Gastroesophageal sphincter (tissue), 3 donors: ENCODE results near the gene SYTL3.

ENCODE experiments used
- EP300 ChIP-seq: sonication (generic); formaldehyde crosslinking; IDR thresholded peaks from one replicate; pipeline ENCODE4 v1.6.1; 2017; ENCODE audit warnings: antibody characterized with exemption, mild to moderate bottlenecking
- POLR2A ChIP-seq, 2 donors: fragments of 450-650 bp; IDR thresholded peaks; one replicate each; pipeline ENCODE4 v1.6.1; 2017; ENCODE audit warnings: antibody characterized with exemption in 2 of 2, mild to moderate bottlenecking in 2 of 2, moderate library complexity in 1 of 2
- TF ChIP-seq, protein P1 (sequence below), 4 experiments: fragments of 200-600 bp in 2 of 4; fragments of 450-650 bp in 2 of 4; sonication (generic) in 1 of 4; IDR thresholded peaks; one replicate each; pipeline ENCODE4 v1.5.1; 2017 to 2019; ENCODE audit warnings: antibody characterized with exemption in 4 of 4, mild to moderate bottlenecking in 2 of 4, moderate library complexity in 2 of 4

DNA sequence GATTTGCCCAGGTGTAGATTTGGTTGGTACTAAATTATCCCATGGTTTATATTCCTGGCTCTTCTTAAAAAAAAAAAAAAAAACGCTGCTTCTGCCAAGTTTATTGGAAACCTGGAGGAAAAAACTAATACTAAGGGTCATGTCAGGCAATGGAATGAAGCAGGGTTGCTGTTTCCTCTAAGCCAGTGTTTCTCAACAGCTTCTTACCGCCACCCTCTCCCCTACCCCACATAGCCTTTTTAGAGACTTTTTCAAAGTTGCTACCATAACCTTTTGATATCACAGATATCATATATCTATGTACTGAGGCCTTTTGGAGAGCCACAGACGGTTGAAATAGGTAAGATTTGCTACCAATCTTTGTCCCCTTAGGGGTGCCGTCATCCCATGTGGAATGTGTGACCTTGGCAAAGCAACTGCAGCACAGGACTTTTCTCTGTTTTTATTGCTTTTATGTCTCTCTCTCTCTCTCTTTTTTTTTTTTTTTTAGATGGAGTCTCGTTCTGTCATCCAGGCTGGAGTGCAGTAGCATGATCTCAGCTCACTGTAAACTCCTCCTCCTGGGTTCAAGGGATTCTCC is 35.0 kb downstream of the SYTL3 start:
- TF ChIP-seq EP300 (no peak), POLR2A (IDR thresholded peaks at IDR 0.05) (no peak)
- TF ChIP-seq, protein P1, sequence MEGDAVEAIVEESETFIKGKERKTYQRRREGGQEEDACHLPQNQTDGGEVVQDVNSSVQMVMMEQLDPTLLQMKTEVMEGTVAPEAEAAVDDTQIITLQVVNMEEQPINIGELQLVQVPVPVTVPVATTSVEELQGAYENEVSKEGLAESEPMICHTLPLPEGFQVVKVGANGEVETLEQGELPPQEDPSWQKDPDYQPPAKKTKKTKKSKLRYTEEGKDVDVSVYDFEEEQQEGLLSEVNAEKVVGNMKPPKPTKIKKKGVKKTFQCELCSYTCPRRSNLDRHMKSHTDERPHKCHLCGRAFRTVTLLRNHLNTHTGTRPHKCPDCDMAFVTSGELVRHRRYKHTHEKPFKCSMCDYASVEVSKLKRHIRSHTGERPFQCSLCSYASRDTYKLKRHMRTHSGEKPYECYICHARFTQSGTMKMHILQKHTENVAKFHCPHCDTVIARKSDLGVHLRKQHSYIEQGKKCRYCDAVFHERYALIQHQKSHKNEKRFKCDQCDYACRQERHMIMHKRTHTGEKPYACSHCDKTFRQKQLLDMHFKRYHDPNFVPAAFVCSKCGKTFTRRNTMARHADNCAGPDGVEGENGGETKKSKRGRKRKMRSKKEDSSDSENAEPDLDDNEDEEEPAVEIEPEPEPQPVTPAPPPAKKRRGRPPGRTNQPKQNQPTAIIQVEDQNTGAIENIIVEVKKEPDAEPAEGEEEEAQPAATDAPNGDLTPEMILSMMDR (IDR thresholded peaks at IDR 0.05), result no peak
